ENCODE results near the gene GALNT10.

GRCh38 chr5:154342963-154343362 is 152.4 kb downstream of the GALNT10 start:
- no peak for TF ChIP-seq POLR2A (IDR thresholded peaks at IDR 0.05)
- no peak for TF ChIP-seq CTCF (IDR thresholded peaks at IDR 0.05)
